GM18867 (cell line): Measurements from ENCODE around the gene EMC8.
"Not testable (repeated sequence)": the region's sequence is repeated elsewhere in the genome, so short reads cannot be mapped to it uniquely, and the experiment has no call there.

ENCODE experiments used
- ATAC-seq: cut with Tn5 transposase; IDR thresholded peaks from one replicate; pipeline ENCODE4 v1.9.1; 2021; ENCODE audit warnings: mild to moderate bottlenecking, moderate library complexity; ENCODE audit not compliant: unreplicated experiment

Gene EMC8

GRCh38 chr16:85816159-85816558 is 16.8 kb upstream of the EMC8 start:
- ATAC-seq, result no peak

GRCh38 chr16:85812811-85813700 is 13.7 kb upstream of the EMC8 start:
- no peak for ATAC-seq

- no peak for ATAC-seq
Observed at GRCh38 chr16:85812031-85812807, 12.9 kb upstream of the EMC8 start.

- no peak for ATAC-seq
Observed at GRCh38 chr16:85810742-85811115, 11.4 kb upstream of the EMC8 start.

- ATAC-seq, result no peak
Observed at GRCh38 chr16:85810097-85810741, 10.9 kb upstream of the EMC8 start.

GRCh38 chr16:85809645-85810044 is 10.3 kb upstream of the EMC8 start:
- no peak for ATAC-seq

GRCh38 chr16:85808926-85809325 is 9.6 kb upstream of the EMC8 start:
- no peak for ATAC-seq

- not testable (repeated sequence) for ATAC-seq
Observed at GRCh38 chr16:85808104-85808503, 8.8 kb upstream of the EMC8 start.

GRCh38 chr16:85807340-85807739 is 8.0 kb upstream of the EMC8 start:
- ATAC-seq, result not testable (repeated sequence)

GRCh38 chr16:85806539-85806938 is 7.2 kb upstream of the EMC8 start:
- no peak for ATAC-seq

- no peak for ATAC-seq
Observed at GRCh38 chr16:85805442-85806045, 6.2 kb upstream of the EMC8 start.

GRCh38 chr16:85803570-85803969 is 4.2 kb upstream of the EMC8 start:
- no peak for ATAC-seq

- no peak for ATAC-seq
Observed at GRCh38 chr16:85800321-85800669, 951 bp upstream of the EMC8 start.

- peak; percentile 22 for ATAC-seq
Observed at GRCh38 chr16:85798901-85799496, 345 bp downstream of the EMC8 start.

GRCh38 chr16:85798283-85798776 is 1.0 kb downstream of the EMC8 start:
- ATAC-seq, result no peak

- ATAC-seq, result no peak
Observed at GRCh38 chr16:85796599-85796998, 2.7 kb downstream of the EMC8 start.

- no peak for ATAC-seq
Observed at GRCh38 chr16:85796152-85796551, 3.2 kb downstream of the EMC8 start.

GRCh38 chr16:85794696-85795095 is 4.6 kb downstream of the EMC8 start:
- no peak for ATAC-seq

- ATAC-seq, result no peak
Observed at GRCh38 chr16:85793662-85794298, 5.6 kb downstream of the EMC8 start.

- no peak for ATAC-seq
Observed at GRCh38 chr16:85789773-85790172, 9.6 kb downstream of the EMC8 start.
